ENCODE results near the gene BMP2K.

The BMP2K gene

DNA sequence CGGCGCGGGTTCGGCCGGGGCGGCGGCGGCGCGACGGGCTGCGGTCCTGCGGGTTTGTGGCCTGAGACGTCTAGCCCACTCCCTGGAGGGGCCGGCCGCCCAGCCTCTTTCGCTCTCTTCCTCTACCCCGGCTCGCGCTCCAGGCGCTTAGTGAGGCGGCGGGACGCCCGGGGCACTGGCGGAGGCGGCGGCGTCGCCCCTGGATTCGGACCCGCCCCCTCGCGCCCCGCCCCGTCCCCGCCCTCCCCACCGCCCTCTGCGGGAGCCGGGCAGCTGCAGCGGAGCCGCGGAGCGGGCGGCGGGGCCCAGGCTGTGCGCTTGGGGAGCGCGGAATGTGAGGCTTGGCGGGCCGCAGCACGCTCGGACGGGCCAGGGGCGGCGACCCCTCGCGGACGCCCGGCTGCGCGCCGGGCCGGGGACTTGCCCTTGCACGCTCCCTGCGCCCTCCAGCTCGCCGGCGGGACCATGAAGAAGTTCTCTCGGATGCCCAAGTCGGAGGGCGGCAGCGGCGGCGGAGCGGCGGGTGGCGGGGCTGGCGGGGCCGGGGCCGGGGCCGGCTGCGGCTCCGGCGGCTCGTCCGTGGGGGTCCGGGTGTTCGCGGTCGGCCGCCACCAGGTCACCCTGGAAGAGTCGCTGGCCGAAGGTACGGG, at the start of gene BMP2K:
TSS of gene BMP2K (plus strand) at position 272 of the 650 bp plus-strand sequence. CDS start at position 466, 194 bp downstream.
- in situ Hi-C loops (cut with MboI; ENCODE audit: low sequenced_read_pairs, unreplicated experiment): no loop called here
- DNase-seq (ENCODE audit: low spot score): peak; percentile 90
- TF ChIP-seq, protein P1, sequence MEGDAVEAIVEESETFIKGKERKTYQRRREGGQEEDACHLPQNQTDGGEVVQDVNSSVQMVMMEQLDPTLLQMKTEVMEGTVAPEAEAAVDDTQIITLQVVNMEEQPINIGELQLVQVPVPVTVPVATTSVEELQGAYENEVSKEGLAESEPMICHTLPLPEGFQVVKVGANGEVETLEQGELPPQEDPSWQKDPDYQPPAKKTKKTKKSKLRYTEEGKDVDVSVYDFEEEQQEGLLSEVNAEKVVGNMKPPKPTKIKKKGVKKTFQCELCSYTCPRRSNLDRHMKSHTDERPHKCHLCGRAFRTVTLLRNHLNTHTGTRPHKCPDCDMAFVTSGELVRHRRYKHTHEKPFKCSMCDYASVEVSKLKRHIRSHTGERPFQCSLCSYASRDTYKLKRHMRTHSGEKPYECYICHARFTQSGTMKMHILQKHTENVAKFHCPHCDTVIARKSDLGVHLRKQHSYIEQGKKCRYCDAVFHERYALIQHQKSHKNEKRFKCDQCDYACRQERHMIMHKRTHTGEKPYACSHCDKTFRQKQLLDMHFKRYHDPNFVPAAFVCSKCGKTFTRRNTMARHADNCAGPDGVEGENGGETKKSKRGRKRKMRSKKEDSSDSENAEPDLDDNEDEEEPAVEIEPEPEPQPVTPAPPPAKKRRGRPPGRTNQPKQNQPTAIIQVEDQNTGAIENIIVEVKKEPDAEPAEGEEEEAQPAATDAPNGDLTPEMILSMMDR (IDR thresholded peaks at IDR 0.05; ENCODE audit: borderline replicate concordance, control extremely low read depth, extremely low read depth, insufficient read depth, missing control alignments): no peak

DNA sequence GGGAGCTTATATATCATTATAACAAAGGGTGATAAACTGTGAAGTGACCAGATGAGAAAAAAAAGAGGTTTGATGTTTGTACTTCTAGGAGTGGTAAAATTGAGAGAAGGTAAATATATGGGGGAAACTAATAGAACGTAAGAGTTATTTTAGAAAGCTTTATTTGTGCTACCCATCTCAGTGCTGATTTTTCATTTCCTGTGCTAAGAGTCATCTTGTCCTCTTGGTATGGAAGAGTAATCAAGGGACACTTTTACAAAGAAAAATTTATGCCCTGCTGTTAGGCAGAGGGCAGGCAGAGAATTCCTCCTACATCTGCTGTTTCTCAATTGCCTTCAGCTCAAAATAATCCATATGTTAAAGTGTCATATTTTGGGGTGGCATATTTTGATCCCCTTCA, 49.6 kb upstream of the BMP2K start:
- no peak for DNase-seq (ENCODE audit: low spot score)
- in situ Hi-C loops (cut with MboI; ENCODE audit: low sequenced_read_pairs, unreplicated experiment): no loop called here
- TF ChIP-seq, protein P1 (IDR thresholded peaks at IDR 0.05; ENCODE audit: borderline replicate concordance, control extremely low read depth, extremely low read depth, insufficient read depth, missing control alignments): no peak

DNA sequence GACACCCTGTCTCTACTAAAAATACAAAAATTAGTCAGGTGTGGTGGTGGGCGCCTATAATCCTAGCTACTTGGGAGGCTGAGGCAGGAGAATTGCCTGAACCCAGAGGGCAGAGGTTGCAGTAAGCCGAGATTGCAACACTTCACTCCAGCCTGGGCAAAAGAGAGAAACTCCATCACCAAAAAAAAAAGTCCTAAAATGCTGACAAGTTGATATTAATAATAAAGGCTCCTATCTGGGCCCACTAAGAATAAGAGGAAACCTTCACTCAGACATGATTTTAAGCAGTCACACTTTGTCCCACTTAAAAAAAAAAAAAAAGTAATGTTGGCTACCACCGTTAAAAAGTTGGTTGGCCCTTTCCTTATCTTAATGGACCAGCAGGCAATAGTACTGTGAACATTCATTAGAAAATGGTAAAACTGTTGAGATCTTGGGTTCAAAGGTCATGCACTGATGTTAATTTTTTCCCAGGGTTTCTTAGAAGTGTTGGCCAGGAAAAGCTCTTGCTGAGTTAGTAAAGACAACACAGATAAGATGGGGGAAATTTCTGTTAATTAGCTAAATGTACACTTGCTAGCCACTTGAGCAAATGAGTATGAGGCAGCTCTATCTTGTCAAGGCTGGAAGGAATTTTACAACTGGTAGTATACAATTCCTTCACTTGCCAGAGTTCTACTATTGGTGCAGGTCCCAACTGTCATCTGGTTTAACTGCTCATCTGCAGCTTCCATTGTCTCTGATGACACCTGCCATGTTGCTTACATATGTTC, 43.6 kb upstream of the BMP2K start:
- DNase-seq (ENCODE audit: low spot score): no peak
- TF ChIP-seq, protein P1 (IDR thresholded peaks at IDR 0.05; ENCODE audit: borderline replicate concordance, control extremely low read depth, extremely low read depth, insufficient read depth, missing control alignments): no peak
- in situ Hi-C loops (cut with MboI; ENCODE audit: low sequenced_read_pairs, unreplicated experiment): no loop called here

DNA sequence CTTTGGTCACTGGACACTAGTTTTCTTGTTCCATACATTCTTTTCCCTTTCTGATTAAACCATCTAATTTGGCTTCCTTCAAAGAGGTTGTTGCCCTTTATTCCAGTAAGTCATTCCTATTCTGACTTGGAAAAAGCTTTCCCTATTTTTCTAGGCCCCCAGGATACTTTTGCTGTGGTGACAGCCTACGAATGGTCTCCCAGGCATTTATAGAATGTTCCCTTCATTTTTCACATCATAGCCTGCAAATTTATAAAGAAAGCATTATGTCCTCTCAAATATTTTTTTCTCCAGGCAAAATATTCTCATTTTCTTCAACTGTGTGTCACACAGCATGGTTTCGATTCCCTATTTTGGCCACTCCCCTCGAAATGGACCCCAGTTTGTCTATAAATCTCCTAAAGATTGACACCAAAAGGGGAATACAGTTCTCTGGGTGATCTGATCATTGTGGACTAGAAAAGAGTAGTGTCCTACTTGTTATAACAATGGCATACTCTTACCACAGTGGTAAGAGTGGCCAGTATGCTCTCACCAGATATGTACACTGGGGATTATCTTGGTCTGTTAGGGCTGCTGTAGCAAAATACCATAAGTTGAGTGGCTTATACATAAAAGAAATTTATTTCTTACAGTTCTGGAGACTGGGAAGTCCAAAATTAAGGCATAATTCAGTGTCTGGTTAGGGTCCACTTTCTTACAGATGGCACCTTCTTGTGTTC, 41.5 kb upstream of the BMP2K start:
- TF ChIP-seq, protein P1 (IDR thresholded peaks at IDR 0.05; ENCODE audit: borderline replicate concordance, control extremely low read depth, extremely low read depth, insufficient read depth, missing control alignments): no peak
- no peak for DNase-seq (ENCODE audit: low spot score)
- in situ Hi-C loops (cut with MboI; ENCODE audit: low sequenced_read_pairs, unreplicated experiment): no loop called here

DNA sequence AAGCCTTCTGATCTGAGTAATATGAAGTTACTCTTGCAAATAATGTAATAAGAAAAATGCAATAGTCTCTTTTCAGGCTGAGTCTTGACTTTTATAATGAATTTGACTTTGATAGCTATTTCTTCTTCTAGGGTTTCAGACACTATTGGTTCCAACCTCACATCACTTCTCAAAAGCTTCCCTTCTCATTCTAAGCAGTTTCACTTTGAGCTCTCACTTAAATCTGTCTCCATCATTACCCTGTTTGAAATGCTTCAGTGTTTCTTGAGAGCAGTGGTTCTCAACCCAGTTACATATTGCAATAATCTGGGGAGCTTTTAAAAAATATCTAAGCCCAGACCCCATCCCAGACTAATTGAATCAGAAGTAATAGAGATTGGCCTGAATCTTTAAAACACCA, 40.5 kb upstream of the BMP2K start:
- in situ Hi-C loops (cut with MboI; ENCODE audit: low sequenced_read_pairs, unreplicated experiment): no loop called here
- DNase-seq (ENCODE audit: low spot score): peak; percentile 31
- TF ChIP-seq, protein P1 (IDR thresholded peaks at IDR 0.05; ENCODE audit: borderline replicate concordance, control extremely low read depth, extremely low read depth, insufficient read depth, missing control alignments): no peak

DNA sequence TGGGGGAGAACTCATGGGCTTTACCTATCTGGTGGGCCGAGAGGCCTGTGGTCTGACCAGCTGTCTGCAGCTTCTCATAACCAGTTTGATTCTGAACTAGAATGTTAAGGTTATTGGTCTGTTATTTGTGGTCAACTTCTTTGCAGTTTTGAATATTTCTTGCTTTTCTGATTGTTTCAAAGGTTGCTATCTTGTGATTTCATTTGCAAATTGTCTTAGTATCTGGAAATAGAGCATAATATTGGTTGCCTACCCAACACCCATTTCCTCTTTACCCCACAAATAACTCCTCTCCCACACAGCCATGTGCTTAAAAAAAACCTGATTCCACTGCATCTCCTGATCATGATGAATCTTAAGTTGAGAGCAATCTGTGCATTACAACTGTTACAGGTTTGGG, 39.1 kb upstream of the BMP2K start:
- no peak for DNase-seq (ENCODE audit: low spot score)
- TF ChIP-seq, protein P1 (IDR thresholded peaks at IDR 0.05; ENCODE audit: borderline replicate concordance, control extremely low read depth, extremely low read depth, insufficient read depth, missing control alignments): no peak

More for the DNA sequence above, 39.1 kb upstream of the BMP2K start:
- in situ Hi-C loops (cut with MboI; ENCODE audit: low sequenced_read_pairs, unreplicated experiment): no loop called here

All from GM13976 (cell line).